NT2/D1 (cell line): Measurements from ENCODE around the gene ENAM.

Experiments
- DNase-seq: peaks from one replicate; pipeline ENCODE4 v3.0.0-alpha.2; 2011; ENCODE audit warnings: low read depth, low spot score
- H3K27me3 ChIP-seq: 2 replicates; pipeline ENCODE4 v1.6.0; 2011; ENCODE audit warnings: mild to moderate bottlenecking; ENCODE audit not compliant: insufficient read length, insufficient read depth
- H3K36me3 ChIP-seq: 2 replicates; pipeline ENCODE4 v1.6.1; 2011; ENCODE audit warnings: mild to moderate bottlenecking, low read length, mixed read lengths; ENCODE audit not compliant: insufficient read depth, insufficient read length
- H3K4me1 ChIP-seq: 2 replicates; pipeline ENCODE4 v1.5.1; 2011; ENCODE audit not compliant: insufficient read depth, insufficient read length
- H3K4me3 ChIP-seq: 2 replicates; pipeline ENCODE4 v1.5.1; 2011; ENCODE audit warnings: low read depth; ENCODE audit not compliant: insufficient read length
- H3K9ac ChIP-seq: 2 replicates; pipeline ENCODE4 v1.6.0; 2011; ENCODE audit warnings: low read depth; ENCODE audit not compliant: insufficient read length
- H3K9me3 ChIP-seq: 2 replicates; pipeline ENCODE4 v1.5.1; 2011; ENCODE audit warnings: mild to moderate bottlenecking, low read length; ENCODE audit not compliant: insufficient read depth
- SUZ12 ChIP-seq: IDR thresholded peaks from 2 replicates; pipeline ENCODE4 v1.6.1; 2011; ENCODE audit not compliant: insufficient read length, insufficient read depth; ENCODE audit errors: extremely low read depth
- YY1 ChIP-seq: IDR thresholded peaks from 2 replicates; pipeline ENCODE4 v1.6.1; 2011; ENCODE audit not compliant: insufficient read length, insufficient read depth
- ZNF274 ChIP-seq: IDR thresholded peaks from 2 replicates; pipeline ENCODE4 v1.6.1; 2011; ENCODE audit warnings: mild to moderate bottlenecking, low read depth, low read length

The ENAM gene

DNA sequence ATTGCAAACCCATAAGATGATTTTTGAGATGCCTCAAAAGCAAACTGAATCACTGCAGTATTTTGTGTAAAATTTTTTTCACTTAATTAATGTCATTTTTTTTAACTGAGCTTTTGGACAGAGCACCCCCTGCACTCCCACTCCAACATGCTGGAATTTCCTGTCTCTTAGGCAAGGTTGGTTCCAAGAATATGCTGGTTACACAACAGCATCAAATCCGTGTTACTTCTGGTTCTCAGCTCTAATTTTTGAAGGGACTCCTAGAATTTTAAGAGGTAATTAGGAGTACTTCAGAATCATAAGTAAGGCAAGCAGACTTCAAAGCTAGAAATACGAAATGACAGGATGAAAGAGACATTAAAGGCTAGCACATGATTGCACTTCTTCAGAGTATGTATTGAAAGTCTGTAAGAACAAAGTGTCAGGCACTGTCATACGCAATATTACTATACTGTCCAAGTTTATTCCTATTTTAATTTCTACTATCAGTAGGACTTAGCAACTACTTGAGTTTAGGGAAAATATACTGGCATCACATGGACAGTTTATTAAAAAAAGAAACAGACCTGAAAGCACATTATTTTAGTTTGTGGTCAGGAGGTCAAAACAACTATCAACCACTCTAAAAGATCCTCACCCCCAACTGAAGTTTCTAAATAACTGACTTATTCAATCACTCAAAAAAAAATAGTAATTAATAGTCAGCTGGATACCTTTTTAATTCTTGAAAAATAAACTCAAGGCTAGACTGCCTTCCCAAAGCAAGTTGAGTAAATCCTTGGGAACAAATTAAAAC, 39.4 kb downstream of the ENAM start:
- DNase-seq, result no peak
- H3K9ac ChIP-seq, result no peak overlapping the region
- no peak for TF ChIP-seq ZNF274
- no peak for TF ChIP-seq YY1
- TF ChIP-seq SUZ12, result no peak
- H3K4me1 ChIP-seq, result no peaks in the 10 kb centered on the region
- H3K36me3 ChIP-seq, result no peaks in the 10 kb centered on the region
- no peaks in the 10 kb centered on the region for H3K27me3 ChIP-seq
- H3K4me3 ChIP-seq, result no peak overlapping the region
- no peaks in the 10 kb centered on the region for H3K9me3 ChIP-seq

DNA sequence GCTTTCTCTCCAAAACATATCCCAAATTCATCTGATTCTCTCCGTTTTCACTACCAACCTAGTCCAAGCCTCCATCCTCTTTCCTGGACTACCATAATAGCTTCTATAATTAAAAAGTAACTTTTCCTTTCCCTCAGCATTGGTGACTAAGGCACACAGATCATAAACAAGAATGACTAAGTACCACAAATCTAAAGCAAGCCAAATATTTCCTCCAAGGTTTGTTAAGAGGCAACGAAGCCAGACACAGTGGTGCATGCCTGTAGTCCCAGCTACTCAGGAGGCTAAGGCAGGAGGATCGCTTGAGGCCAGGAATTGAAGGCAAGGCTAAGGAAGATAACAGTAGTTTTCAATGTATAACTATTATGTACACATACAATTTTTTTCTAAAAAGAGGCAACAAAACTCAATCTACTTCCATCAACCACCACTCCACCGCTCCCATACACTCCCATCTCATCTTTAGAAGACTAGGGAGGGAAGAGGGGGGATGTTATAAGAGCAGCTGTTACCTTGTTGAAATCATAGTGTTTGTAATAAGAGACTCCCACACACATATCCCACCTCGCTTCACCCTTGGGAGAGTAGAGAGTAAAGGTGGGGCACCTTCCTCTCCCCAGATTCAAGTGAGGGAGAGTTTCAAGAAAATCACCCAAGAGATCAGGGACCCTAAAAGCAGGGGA, 41.9 kb downstream of the ENAM start:
- Histone ChIP-seq H3K4me1 (no peaks in the 10 kb centered on the region), H3K4me3 (no peak overlapping the region), H3K9me3 (no peaks in the 10 kb centered on the region), H3K27me3 (no peaks in the 10 kb centered on the region), H3K36me3 (no peaks in the 10 kb centered on the region), H3K9ac (no peak overlapping the region)
- no peak for TF ChIP-seq SUZ12
- no peak for TF ChIP-seq ZNF274
- no peak for TF ChIP-seq YY1
- DNase-seq, result no peak

DNA sequence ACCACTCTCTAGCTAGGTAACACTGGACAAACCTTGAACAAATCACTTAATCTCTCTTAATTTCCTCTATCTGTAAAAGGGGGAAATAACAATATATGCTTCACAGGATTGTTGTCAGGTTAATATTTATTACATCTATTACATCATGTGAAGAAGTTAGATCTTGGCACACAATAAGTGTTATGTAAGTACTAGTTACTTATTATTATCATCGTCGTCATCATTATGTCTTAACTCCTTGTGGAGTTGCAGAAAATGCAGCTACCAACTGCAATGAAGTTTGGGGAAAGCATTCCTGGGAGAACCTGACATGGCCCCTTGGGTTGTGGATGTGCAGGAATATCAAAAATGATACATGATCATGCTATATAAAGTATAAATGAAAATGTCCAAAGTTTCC, 42.5 kb downstream of the ENAM start:
- Histone ChIP-seq H3K36me3 (no peaks in the 10 kb centered on the region), H3K9me3 (no peaks in the 10 kb centered on the region), H3K4me1 (no peaks in the 10 kb centered on the region), H3K4me3 (no peak overlapping the region), H3K9ac (no peak overlapping the region), H3K27me3 (no peaks in the 10 kb centered on the region)
- no peak for DNase-seq
- no peak for TF ChIP-seq YY1
- no peak for TF ChIP-seq ZNF274
- TF ChIP-seq SUZ12, result no peak

DNA sequence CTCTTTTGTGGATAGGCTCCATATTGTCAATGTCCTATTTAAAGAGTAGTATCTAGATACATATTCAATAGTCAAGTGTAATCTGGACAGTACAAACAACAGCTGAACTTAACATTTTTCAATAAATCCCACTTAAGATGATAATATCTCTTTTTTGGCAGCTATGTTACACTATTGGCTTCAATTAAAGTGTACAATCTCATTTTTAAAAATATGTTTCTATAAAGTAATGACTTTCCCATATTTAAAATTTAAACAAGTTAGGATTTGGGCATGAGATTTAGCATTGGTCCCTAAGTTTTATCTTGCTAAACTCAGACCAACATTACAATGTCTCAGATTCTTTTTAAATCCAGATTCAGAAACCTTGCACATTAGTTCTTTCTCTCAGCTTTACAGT, 45.6 kb downstream of the ENAM start:
- no peaks in the 10 kb centered on the region for H3K36me3 ChIP-seq
- H3K9ac ChIP-seq, result no peak overlapping the region
- H3K4me3 ChIP-seq, result no peak overlapping the region
- H3K4me1 ChIP-seq, result no peaks in the 10 kb centered on the region
- H3K9me3 ChIP-seq, result no peaks in the 10 kb centered on the region
- H3K27me3 ChIP-seq, result no peaks in the 10 kb centered on the region
- TF ChIP-seq SUZ12, result no peak
- no peak for TF ChIP-seq ZNF274
- TF ChIP-seq YY1, result no peak
- no peak for DNase-seq

DNA sequence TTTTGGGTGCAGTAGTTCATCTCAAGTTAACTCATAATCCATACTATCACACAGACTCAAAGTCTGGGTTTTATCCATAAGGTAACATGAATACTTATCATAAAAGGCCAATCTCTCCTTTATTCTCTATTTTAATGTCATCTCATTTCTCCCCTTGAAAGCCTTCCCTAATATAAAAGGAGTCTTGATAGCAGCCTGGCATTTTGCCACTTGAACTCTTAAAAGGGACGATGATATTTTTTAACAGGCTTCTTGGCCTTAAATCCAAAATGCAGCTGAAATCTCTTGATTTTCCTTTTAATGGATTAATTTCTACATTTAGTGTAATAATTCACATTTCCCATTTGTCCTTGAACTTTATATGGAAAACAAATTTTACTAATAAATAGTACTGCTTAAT, 46.2 kb downstream of the ENAM start:
- no peaks in the 10 kb centered on the region for H3K4me1 ChIP-seq
- no peak for TF ChIP-seq SUZ12
- TF ChIP-seq YY1, result no peak
- no peak for TF ChIP-seq ZNF274

DNA sequence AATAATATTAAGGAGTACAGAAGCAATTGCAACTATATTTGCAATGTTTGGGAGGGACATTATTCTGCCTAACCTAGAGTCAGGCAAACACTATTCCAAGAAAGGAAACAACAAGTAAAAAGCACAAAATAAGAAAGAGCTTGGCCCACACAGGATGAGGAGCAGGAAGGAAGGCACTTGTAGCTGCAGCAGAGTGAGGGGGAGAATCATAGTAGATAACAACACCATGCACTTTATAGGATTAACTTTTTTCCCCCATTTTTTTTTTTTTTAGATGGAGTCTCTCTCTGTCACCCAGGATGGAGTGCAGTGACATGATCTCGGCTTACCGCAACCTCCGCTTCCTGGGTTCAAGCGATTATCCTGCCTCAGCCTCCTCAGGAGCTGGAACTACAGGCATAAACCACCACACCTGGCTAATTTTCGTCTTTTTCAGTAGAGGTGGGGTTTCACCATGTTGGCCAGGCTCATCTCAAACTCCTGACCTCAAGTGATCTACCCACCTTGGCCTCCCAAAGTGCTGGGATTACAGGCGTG, 48.1 kb downstream of the ENAM start:
- Histone ChIP-seq H3K9me3 (no peaks in the 10 kb centered on the region), H3K4me1 (no peaks in the 10 kb centered on the region), H3K36me3 (no peaks in the 10 kb centered on the region), H3K27me3 (no peaks in the 10 kb centered on the region), H3K4me3 (no peak overlapping the region), H3K9ac (no peak overlapping the region)
- no peak for TF ChIP-seq SUZ12
- TF ChIP-seq YY1, result no peak
- DNase-seq, result no peak

More for the DNA sequence above, 46.2 kb downstream of the ENAM start:
- Histone ChIP-seq H3K4me3 (no peak overlapping the region), H3K9me3 (no peaks in the 10 kb centered on the region), H3K36me3 (no peaks in the 10 kb centered on the region), H3K27me3 (no peaks in the 10 kb centered on the region), H3K9ac (no peak overlapping the region)
- DNase-seq, result no peak

DNA sequence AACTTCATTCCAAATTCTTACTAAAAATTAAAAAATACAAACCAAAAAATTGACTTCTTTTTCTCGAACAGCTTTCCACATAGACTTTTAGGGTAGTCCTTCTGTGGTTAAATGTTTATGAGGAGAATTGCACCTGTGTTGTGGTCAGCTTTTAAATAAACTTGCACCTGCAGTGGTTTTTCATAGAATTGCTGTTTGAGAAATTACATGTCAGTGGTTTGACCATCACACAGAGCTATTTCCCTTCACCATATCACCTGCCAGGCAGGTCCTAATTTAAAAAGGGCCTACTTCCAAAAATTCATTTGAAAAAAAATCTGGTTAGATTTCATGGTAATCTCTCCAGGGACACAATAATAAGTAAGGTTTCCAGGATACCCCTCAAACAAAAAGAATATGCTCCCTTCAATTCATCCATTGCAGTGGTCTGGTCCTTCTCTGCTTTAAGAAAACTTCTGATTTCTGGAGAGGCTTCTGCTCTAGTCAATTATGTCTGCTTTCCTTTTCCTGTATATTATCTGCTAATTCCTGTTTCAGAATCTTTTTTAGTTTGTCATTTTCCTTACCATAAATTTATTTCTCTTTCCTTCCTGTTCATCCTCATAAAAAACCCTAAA, 49.9 kb downstream of the ENAM start:
- TF ChIP-seq YY1 (no peak), ZNF274 (no peak), SUZ12 (no peak)
- Histone ChIP-seq H3K4me3 (no peak overlapping the region), H3K9me3 (no peaks in the 10 kb centered on the region), H3K27me3 (no peaks in the 10 kb centered on the region), H3K4me1 (no peaks in the 10 kb centered on the region), H3K9ac (no peak overlapping the region), H3K36me3 (no peaks in the 10 kb centered on the region)
- no peak for DNase-seq
